GM18508 (cell line): ENCODE measurements around the gene RAB27B.

Experiments
- ATAC-seq: cut with Tn5 transposase; IDR thresholded peaks from one replicate; pipeline ENCODE4 v1.9.1; 2021; ENCODE audit warnings: moderate number of reproducible peaks; ENCODE audit not compliant: insufficient read depth, unreplicated experiment

Gene RAB27B

DNA sequence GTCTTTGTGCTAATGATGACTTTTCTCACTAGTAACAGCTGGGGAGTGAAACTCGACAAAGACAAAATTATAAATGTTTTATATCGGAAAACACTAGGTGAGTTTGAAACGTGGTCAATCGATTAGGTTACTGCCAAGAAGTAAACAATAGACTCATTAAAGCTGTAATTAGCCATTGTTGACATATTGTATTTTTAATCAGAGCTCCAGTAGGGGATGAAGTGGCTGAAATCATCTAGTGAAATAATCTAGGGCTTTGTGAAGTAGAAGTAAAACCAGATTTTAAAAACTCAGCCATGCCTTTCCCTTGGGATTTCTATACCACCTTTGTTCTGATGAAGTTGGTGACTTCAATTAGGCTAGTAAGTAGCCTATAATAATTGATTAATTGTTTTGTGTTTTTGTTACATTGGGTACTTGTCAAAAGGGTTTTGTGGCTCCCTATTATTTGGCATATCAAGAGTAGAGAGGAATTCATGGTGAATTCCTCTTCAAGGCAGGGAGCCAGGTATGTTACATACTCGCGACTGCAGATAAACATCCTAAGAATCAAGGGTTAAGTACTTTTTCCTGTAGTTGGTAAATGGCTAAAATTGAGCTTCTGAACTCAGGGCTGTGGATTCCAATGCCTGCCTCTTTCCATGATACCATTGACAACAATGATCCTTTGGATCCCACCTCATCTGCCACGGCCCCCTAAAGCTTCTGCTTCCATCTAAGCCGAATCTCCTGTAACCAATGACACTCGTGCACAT lies 31.6 kb downstream of the RAB27B start:
- ATAC-seq, result no peak

GRCh38 chr18:54860941-54861340 lies 32.7 kb downstream of the RAB27B start:
- no peak for ATAC-seq

DNA sequence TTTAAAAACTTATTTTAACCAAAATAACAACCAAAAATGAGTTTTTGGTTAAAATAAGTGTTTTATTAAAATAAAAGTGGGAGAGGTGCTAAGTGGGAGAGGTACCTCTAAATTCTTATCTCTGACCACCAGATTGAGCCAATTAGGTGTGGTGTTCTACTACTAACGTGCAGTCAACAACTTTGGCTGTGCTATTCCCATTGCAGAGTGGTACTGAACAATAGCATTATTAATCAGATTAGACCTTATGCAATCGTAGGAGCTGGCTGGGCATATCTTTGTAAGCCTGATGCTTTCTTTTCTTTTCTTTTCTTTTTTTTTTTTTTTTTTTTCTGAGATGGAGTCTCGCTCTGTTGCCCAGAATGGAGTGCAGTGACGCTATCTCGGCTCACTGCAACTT lies 38.9 kb downstream of the RAB27B start:
- ATAC-seq, result no peak

DNA sequence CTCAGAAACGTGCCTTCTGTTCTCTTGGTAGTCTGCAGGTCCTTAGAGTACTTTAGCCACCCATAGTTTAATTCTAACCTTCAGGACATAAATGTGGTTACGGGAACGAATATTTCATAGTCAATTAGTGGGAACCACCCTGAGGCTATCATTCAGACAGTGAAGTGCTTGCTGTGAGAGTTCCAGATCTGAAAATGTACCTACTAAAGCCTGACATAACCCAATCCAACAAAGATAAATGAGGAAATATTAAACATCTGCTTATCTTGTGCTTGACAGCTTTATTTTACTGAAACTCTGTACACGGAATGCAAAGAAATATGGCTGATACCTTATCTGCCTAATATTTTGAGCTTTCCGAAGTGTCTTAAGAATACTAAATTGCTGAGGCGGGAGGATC lies 43.0 kb downstream of the RAB27B start:
- no peak for ATAC-seq

DNA sequence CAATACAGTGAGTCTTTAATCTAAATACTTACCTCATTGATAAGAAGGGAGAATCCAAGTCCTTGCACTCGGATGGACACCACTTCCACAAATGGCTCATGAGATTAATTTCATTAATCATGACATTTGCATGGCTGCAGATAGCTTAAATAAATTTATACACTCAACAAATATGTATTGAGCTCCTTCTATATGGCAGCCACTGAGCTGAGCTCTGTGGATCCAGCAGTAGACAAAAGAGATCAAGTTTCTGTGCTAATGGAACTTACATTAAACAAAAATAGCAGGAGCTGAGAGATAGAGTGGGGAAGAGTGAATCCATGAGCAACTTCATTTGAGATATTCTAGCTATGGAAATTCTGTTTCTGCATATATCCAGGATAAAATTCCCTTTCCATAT lies 44.4 kb downstream of the RAB27B start:
- no peak for ATAC-seq

GRCh38 chr18:54873884-54874255 lies 45.6 kb downstream of the RAB27B start:
- no peak for ATAC-seq

GRCh38 chr18:54875063-54875462 lies 46.8 kb downstream of the RAB27B start:
- ATAC-seq, result no peak

- no peak for ATAC-seq
These were observed 48.8 kb downstream of the RAB27B start for GRCh38 chr18:54877076-54877475.

DNA sequence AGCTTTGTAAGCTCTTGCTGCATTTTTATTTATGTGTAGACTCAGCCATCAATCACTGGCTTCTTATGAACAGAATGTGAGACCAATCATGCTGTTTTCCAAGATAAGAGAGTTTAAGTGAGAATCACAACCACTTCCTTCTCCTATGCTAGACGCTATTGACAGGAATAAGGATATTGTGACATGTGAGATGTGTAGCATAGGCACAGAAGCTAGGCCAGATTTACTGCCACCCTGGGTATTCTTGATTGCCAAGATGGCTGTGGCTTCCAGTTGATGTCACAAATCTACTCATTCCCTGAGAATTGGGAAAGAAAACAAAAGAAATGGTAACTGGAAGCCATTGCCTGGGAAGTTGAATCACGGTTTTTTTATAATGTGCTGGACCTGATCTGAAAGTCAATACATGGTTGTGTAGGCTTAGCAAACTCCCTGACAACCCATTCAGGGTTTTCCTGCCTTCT lies 49.9 kb downstream of the RAB27B start:
- no peak for ATAC-seq

DNA sequence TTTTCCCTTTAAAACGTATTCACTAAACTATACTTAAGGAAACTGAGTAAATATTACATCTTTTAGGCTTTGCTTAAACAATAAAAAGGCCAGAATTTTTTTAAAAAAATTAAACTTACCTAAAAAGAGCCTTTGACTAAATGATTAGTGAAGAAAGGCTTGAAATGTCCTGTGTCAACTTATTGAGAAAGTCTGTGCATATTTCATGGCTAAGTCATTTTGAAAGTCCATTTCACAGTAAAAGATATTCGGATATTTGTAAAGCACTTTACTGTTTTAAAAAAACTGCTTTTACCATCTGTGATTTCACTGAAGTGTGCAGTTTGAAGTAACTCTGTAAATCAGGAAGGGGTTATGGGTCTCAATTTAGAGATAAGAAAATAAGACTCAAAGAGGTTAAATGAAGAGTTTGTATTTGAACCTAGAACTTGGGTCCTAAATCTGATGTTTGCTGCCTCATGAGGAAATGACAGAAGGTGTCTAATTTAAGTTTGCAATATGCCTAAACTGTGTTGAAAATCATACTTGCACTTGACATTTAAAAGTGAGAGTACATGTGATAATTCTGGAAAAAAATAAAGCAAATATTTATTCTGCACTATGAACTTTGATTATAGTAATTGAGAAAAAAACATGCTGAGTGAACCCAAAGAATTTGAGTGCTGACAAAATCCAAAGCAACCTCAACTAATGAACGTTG lies 50.5 kb downstream of the RAB27B start:
- no peak for ATAC-seq

- ATAC-seq, result no peak
These were observed 51.4 kb downstream of the RAB27B start for GRCh38 chr18:54879691-54880090.

DNA sequence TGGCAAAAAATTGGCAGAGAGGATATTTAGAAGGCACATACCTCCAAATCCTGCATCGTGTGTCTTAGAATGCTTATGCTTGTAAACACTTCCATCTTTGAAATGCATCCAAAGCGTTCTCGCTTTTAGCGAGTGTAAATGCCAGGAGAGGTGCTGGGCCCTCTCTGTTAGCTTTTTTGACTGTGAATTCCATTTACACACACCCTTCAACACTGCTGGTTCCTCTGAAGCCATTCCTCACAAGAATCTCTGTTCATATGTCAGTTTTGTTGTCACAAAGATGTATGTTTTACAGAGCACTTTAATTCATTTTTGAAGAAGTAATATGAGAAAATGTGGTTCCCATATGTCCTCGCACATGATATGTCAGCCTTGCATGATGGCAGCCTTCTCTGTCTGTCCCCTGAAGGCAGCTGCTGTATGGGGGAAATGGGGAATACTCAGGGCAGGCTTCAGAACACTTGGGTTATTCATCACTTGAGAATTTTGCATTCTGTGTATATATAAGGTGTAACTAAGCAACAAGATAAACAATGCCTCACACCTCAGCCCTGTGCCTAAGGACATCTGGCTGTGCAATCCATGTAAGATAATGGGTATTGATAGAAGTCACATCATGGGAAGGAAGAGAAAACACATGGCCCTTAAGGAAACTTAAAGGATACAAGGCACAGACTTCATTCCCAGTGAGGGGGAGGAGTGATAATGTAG lies 52.3 kb downstream of the RAB27B start:
- no peak for ATAC-seq

- ATAC-seq, result no peak
These were observed 53.0 kb downstream of the RAB27B start for GRCh38 chr18:54881229-54881768.

DNA sequence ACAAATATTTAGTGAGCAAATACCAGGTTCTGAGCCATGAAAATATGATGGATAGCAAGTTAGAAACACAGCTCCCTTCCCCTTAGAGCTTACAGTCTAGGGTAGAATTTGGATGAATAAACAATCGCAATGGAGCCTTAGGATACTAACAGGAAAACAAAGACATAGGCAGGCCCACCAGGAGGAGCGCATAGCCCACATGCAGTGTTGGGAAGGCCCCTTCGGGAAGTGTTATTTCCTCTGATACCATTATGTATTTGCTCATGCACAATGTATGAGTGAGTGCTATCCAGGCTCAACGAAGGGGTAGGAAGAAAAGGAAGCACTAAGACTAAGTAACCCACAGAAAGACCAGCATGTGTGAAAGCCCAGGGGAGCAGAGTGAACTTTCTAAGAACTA lies 54.0 kb downstream of the RAB27B start:
- ATAC-seq, result no peak

DNA sequence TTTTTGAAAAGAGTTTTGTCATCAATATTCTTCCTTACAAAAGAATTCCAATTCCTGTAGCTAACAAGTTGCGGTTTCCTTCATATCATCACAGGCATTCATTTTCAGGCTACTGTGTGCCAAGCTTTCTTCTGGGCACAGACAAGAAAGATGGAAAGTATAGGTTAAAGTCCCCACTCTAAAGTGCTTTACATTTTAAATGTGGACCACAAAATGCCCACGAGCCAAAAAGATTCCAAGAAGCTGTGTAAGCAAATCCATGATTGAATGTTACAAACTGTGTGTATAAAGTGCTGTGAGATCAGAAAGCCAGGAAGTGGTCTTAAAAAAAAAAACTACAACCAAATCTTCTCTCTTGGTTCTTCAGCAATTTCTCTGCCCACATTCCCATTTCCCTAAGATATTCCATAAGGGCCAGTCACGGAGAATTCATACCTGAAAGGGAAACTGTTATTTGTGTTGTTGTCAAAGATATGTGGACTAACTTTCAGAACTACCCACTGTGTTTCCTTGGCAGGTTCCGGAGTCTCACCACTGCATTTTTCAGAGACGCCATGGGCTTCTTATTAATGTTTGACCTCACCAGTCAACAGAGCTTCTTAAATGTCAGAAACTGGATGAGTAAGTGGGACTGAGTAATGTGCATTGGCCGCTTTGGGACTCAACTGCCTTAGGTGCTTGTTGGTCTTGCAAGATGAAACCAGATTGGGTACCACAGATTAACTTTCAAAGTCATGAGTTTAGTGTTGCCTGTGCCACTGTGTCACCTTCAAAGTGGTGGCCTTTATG lies 55.7 kb downstream of the RAB27B start:
- no peak for ATAC-seq

GRCh38 chr18:54888378-54888777 lies 60.1 kb downstream of the RAB27B start:
- no peak for ATAC-seq

- no peak for ATAC-seq
These were observed 60.7 kb downstream of the RAB27B start for GRCh38 chr18:54888933-54889332.

DNA sequence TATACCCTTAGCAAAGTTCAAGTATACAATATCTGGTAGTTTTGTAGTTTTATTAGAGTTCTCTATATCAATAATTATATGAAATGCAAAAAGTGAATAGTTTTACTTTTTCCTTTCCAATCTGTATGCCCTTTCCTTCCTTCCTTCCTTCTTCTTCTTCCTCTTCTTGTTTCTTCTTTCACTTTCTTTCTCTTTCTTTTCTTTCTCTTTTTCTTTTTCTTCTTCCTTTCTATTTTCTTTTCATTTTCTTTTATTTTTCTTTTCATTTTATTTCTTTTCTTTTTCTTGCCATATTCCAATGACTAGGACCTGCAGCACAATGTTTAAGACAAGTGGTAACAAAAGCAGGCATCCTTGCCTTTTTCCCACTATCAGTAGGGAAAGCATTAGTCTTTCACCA lies 71.2 kb downstream of the RAB27B start:
- ATAC-seq, result no peak

DNA sequence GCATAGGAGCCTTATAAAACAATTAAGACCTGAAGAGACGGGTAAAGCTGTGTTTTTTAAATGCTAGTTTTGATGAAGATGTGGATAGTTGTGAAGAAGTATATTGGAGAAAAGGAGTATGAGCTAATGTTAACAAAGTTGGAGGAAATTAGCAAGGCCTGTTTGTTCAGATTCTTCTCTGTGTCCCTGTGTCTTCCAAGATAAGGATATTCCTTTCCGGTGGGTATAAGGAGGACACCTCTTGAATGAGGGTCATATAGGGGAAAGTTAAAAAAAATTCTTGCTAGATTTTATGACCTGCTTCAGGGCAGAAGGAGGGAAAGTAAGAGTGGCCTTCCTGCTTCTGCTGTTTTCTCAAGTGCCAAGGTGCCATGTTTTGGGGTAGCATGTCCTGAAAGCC lies 72.0 kb downstream of the RAB27B start:
- no peak for ATAC-seq

DNA sequence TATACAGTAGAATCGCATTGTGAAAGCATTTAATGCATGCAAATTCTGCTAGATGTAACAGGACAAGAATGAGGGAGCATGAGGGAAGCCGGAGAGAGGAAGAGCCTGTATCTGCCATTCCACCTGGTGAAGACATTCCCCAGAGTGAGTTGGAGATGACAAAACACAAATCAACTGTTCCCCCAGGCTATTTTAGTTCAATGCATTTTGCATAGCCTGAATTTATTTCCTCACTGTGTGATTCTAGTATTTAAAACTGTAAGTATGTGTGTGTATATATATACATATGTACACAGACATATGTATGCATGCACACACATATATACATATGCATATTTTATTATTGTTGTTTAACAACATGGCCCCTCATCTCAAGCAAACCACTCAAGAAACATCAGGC lies 76.3 kb downstream of the RAB27B start:
- no peak for ATAC-seq
